ENCODE results near the gene ANKRD40.

Gene ANKRD40

DNA sequence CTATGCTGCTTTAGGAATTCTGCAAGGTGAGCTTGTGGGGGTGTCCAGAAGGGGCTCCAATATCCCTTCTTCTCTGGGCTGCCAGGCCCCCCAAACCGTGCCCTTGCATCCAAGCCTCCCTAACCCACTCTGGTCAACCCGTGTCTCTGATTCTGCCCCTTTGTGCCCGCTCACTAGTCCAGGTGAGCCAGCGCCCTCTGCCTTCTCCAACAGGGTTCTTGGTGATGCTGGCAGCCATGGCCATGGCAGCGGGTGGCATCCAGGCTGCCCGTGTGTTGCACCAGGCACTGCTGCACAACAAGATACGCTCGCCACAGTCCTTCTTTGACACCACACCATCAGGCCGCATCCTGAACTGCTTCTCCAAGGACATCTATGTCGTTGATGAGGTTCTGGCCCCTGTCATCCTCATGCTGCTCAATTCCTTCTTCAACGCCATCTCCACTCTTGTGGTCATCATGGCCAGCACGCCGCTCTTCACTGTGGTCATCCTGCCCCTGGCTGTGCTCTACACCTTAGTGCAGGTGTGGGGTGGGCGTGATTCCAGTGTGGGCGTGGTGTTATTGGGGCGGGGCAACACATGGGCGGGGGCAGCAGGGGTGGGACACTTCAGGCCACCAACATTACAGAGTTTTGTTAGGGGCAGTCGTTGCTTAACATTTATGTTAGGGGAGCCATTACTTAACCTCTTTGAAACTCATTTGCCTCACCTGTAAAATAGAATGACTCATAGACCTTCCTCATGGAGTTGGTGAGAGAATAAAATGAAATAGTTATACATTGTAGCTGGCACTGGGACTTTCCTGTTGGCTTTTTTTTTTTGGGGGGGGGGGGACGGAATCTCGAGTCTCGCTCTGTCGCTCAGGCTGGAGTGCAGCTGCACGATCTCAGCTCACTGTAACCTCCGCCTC, 31.4 kb downstream of the ANKRD40 start:
- H3F3A ChIP-seq (ENCODE audit: control insufficient read depth, insufficient read depth) = no peaks in the 10 kb centered on the region
- TF ChIP-seq, protein P1, sequence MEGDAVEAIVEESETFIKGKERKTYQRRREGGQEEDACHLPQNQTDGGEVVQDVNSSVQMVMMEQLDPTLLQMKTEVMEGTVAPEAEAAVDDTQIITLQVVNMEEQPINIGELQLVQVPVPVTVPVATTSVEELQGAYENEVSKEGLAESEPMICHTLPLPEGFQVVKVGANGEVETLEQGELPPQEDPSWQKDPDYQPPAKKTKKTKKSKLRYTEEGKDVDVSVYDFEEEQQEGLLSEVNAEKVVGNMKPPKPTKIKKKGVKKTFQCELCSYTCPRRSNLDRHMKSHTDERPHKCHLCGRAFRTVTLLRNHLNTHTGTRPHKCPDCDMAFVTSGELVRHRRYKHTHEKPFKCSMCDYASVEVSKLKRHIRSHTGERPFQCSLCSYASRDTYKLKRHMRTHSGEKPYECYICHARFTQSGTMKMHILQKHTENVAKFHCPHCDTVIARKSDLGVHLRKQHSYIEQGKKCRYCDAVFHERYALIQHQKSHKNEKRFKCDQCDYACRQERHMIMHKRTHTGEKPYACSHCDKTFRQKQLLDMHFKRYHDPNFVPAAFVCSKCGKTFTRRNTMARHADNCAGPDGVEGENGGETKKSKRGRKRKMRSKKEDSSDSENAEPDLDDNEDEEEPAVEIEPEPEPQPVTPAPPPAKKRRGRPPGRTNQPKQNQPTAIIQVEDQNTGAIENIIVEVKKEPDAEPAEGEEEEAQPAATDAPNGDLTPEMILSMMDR (IDR thresholded peaks at IDR 0.05; ENCODE audit: low read depth, low read length, poor library complexity, severe bottlenecking) = no peak
- TF ChIP-seq EZH2phosphoT487 (IDR thresholded peaks at IDR 0.05; ENCODE audit: borderline replicate concordance, low read length) = no peak
- no peaks in the 10 kb centered on the region for H3K9me3 ChIP-seq (ENCODE audit: control insufficient read depth, insufficient read depth, low read length)
- H3K4me2 ChIP-seq (ENCODE audit: low read length) = no peak overlapping the region
- H3K79me2 ChIP-seq (ENCODE audit: control insufficient read depth, low read length) = no peaks in the 10 kb centered on the region
- H4K20me1 ChIP-seq (ENCODE audit: control insufficient read depth, insufficient read depth, low read depth, low read length) = no peaks in the 10 kb centered on the region
- H3K27ac ChIP-seq (ENCODE audit: low read depth, low read length) = no peak overlapping the region
- H3K4me3 ChIP-seq (ENCODE audit: low read length) = no peak overlapping the region
- no peaks in the 10 kb centered on the region for H3K4me1 ChIP-seq (ENCODE audit: control insufficient read depth, low read length)
- H3K27me3 ChIP-seq (ENCODE audit: control insufficient read depth, low read length) = peaks cover 17% of the 10 kb centered on the region
- H3K9me2 ChIP-seq (replicated peaks; ENCODE audit: control insufficient read depth, low read length) = no peaks in the 10 kb centered on the region
- H3K36me3 ChIP-seq (ENCODE audit: control insufficient read depth, low read length) = no peaks in the 10 kb centered on the region

DNA sequence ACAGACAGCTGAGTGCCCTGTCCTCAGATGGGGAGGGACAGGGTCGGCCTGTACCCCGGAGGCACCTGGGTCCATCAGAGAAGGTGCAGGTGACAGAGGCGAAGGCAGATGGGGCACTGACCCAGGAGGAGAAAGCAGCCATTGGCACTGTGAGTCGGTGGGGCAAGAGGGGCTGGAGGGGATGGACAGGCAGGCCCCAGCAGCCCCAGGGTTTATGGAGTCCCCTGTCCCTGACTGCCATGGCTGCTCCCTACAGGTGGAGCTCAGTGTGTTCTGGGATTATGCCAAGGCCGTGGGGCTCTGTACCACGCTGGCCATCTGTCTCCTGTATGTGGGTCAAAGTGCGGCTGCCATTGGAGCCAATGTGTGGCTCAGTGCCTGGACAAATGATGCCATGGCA, 32.1 kb downstream of the ANKRD40 start:
- Histone ChIP-seq H3K79me2 (ENCODE audit: control insufficient read depth, low read length) (no peaks in the 10 kb centered on the region), H3K9me3 (ENCODE audit: control insufficient read depth, insufficient read depth, low read length) (no peaks in the 10 kb centered on the region), H3K4me1 (ENCODE audit: control insufficient read depth, low read length) (no peaks in the 10 kb centered on the region), H3K27ac (ENCODE audit: low read depth, low read length) (no peak overlapping the region), H3K4me3 (ENCODE audit: low read length) (no peak overlapping the region), H3K4me2 (ENCODE audit: low read length) (no peak overlapping the region), H3F3A (ENCODE audit: control insufficient read depth, insufficient read depth) (no peaks in the 10 kb centered on the region), H3K9me2 (replicated peaks; ENCODE audit: control insufficient read depth, low read length) (no peaks in the 10 kb centered on the region), H3K27me3 (ENCODE audit: control insufficient read depth, low read length) (peaks cover 11% of the 10 kb centered on the region), H3K36me3 (ENCODE audit: control insufficient read depth, low read length) (no peaks in the 10 kb centered on the region), H4K20me1 (ENCODE audit: control insufficient read depth, insufficient read depth, low read depth, low read length) (no peaks in the 10 kb centered on the region)
- TF ChIP-seq, protein P1 (IDR thresholded peaks at IDR 0.05; ENCODE audit: low read depth, low read length, poor library complexity, severe bottlenecking) = no peak
- no peak for TF ChIP-seq EZH2phosphoT487 (IDR thresholded peaks at IDR 0.05; ENCODE audit: borderline replicate concordance, low read length)

DNA sequence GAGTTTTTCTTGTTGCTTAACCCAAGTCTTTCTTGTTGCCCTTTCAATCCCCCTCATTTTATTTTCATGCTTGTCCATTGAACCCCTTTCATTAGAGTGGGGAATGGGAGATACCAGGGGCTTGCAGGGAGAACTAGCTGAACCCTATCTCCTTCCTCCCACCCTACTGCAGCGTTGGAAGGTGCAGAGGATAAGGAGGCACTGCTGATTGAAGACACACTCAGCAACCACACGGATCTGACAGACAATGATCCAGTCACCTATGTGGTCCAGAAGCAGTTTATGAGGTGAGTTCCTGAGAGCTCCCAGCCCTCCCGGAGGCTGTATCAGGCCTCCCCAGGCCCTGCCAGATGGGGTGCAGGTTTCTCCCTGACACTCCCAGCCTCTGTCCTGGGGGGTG, 32.5 kb downstream of the ANKRD40 start:
- TF ChIP-seq, protein P1 (IDR thresholded peaks at IDR 0.05; ENCODE audit: low read depth, low read length, poor library complexity, severe bottlenecking) = no peak
- no peak for TF ChIP-seq EZH2phosphoT487 (IDR thresholded peaks at IDR 0.05; ENCODE audit: borderline replicate concordance, low read length)
- H3K27ac ChIP-seq (ENCODE audit: low read depth, low read length) = no peak overlapping the region
- H3K79me2 ChIP-seq (ENCODE audit: control insufficient read depth, low read length) = no peaks in the 10 kb centered on the region
- no peaks in the 10 kb centered on the region for H3K4me1 ChIP-seq (ENCODE audit: control insufficient read depth, low read length)
- no peaks in the 10 kb centered on the region for H3K36me3 ChIP-seq (ENCODE audit: control insufficient read depth, low read length)
- no peak overlapping the region for H3K4me3 ChIP-seq (ENCODE audit: low read length)
- H3K9me2 ChIP-seq (replicated peaks; ENCODE audit: control insufficient read depth, low read length) = no peaks in the 10 kb centered on the region
- no peaks in the 10 kb centered on the region for H4K20me1 ChIP-seq (ENCODE audit: control insufficient read depth, insufficient read depth, low read depth, low read length)
- no peaks in the 10 kb centered on the region for H3F3A ChIP-seq (ENCODE audit: control insufficient read depth, insufficient read depth)
- H3K9me3 ChIP-seq (ENCODE audit: control insufficient read depth, insufficient read depth, low read length) = no peaks in the 10 kb centered on the region
- H3K4me2 ChIP-seq (ENCODE audit: low read length) = no peak overlapping the region
- H3K27me3 ChIP-seq (ENCODE audit: control insufficient read depth, low read length) = peaks cover 6% of the 10 kb centered on the region

All from DOHH2 (cell line).